ENCODE results near the gene MIPOL1.

DNA sequence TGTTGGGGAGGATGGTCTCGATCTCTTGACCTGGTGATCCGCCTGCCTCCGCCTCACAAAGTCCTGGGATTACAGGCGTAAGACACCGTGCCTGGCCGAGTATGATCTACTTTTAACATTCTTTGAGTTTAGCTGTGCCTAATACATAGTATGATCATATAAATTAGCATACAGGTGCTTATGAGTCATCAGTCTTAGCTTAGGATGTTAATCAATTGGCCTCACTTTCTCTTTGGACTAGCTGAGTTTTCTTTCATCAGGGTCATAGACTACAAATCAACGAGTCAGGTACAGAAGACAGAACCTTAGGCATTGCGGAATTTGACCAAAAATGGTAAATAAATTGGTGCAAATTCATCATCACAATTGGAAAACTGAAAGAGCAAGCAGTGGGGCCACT is 27.5 kb upstream of the MIPOL1 start:
- no peak for TF ChIP-seq EZH2 (IDR thresholded peaks at IDR 0.05; ENCODE audit: insufficient read depth, poor library complexity, severe bottlenecking)
- no peak for TF ChIP-seq EZH2phosphoT487 (IDR thresholded peaks at IDR 0.05; ENCODE audit: insufficient read depth, low read depth)
